ENCODE results near the gene PLD6.

- no peak for TF ChIP-seq CTCF (optimal IDR thresholded peaks at IDR 0.05 in 1 of 3, IDR thresholded peaks at IDR 0.05 in 1 of 3, conservative IDR thresholded peaks at IDR 0.05 in 1 of 3; ENCODE audit: extremely low read depth in 1 of 3, insufficient read depth in 2 of 3, low read length in 3 of 3)
- TF ChIP-seq EZH2 (IDR thresholded peaks at IDR 0.05; ENCODE audit: low read length) = no peak
Measured at GRCh38 chr17:17242246-17242645, 36.1 kb upstream of the PLD6 start.
